ENCODE results near the gene IMPDH1. TPM values are rescaled to one million over a fixed set of nuclear protein-coding genes. Genes with fewer than 3 reads are reported as not detected.

IMPDH1 gene
- total and polyA plus RNA-seq, 2 donors (not counting 3 experiments of a cell fraction or from before 2014, with no cell fraction given), result 78.8 to 97.9 TPM

GRCh38 chr7:128379900-128380479 is 29.8 kb downstream of the IMPDH1 start:
- FAIRE-seq, result no peak
- intact Hi-C loops (cut with micrococcal nuclease), result no loop called here
- no TSS peak for BruUV-seq (replicated peaks)

GRCh38 chr7:128378637-128379036 is 31.1 kb downstream of the IMPDH1 start:
- no peaks in the 10 kb centered on the region for H3K9me1 ChIP-seq (replicated peaks; ENCODE audit: control insufficient read depth, extremely low read depth, insufficient read depth, low read length)
- no TSS peak for BruUV-seq (replicated peaks)
- no peak for DNase-seq (ENCODE audit: low read depth, low spot score)
- H3K36me3 ChIP-seq (ENCODE audit: control insufficient read depth in 2 of 2, extremely low read depth in 1 of 2, insufficient read depth in 2 of 2, low read length in 2 of 2), result no peaks in the 10 kb centered on the region
- H3K79me2 ChIP-seq (ENCODE audit: control insufficient read depth, insufficient read depth, low read length), result no peaks in the 10 kb centered on the region
- CTCF ChIA-PET, result interaction anchor here (1.1 to 20.6 kb wide), 4 partner anchors 9 to 48 kb away, joined by 3 to 778 read pairs (median 8); partner anchors contain the start of gene RBM28
- no peak overlapping the region for H3K9ac ChIP-seq (replicated peaks; ENCODE audit: extremely low read depth, insufficient read depth, low read length)
- TF ChIP-seq JUN (IDR thresholded peaks at IDR 0.05; ENCODE audit: borderline replicate concordance, insufficient read depth, insufficient read length, low read depth) (no peak), GATA2 (IDR thresholded peaks at IDR 0.05; ENCODE audit: insufficient read depth, insufficient read length, low read depth, low read length) (no peak), POLR2AphosphoS5 (IDR thresholded peaks at IDR 0.05; ENCODE audit: insufficient read depth, low read depth, low read length) (no peak), MYC (IDR thresholded peaks at IDR 0.05; ENCODE audit: low read depth, low read length) (no peak), FOS (IDR thresholded peaks at IDR 0.05; ENCODE audit: borderline replicate concordance, insufficient read depth, low read length) (no peak), EZH2 (IDR thresholded peaks at IDR 0.05; ENCODE audit: borderline replicate concordance, low read depth, low read length, severe bottlenecking) (no peak), POLR2A (IDR thresholded peaks at IDR 0.05; ENCODE audit: low read depth, low read length) (no peak)
- TF ChIP-seq, protein P1, sequence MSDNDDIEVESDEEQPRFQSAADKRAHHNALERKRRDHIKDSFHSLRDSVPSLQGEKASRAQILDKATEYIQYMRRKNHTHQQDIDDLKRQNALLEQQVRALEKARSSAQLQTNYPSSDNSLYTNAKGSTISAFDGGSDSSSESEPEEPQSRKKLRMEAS (IDR thresholded peaks at IDR 0.05; ENCODE audit: insufficient read depth, insufficient read length), result no peak
- TF ChIP-seq, protein P2, sequence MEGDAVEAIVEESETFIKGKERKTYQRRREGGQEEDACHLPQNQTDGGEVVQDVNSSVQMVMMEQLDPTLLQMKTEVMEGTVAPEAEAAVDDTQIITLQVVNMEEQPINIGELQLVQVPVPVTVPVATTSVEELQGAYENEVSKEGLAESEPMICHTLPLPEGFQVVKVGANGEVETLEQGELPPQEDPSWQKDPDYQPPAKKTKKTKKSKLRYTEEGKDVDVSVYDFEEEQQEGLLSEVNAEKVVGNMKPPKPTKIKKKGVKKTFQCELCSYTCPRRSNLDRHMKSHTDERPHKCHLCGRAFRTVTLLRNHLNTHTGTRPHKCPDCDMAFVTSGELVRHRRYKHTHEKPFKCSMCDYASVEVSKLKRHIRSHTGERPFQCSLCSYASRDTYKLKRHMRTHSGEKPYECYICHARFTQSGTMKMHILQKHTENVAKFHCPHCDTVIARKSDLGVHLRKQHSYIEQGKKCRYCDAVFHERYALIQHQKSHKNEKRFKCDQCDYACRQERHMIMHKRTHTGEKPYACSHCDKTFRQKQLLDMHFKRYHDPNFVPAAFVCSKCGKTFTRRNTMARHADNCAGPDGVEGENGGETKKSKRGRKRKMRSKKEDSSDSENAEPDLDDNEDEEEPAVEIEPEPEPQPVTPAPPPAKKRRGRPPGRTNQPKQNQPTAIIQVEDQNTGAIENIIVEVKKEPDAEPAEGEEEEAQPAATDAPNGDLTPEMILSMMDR (IDR thresholded peaks at IDR 0.05; ENCODE audit: extremely low read depth in 1 of 2, insufficient read depth in 1 of 2, low read depth in 1 of 2, low read length in 2 of 2), result no peak
- H2AFZ ChIP-seq (ENCODE audit: low read depth, low read length), result no peak overlapping the region
- POLR2A ChIA-PET, result no interaction called here
- intact Hi-C loops (cut with micrococcal nuclease), result no loop called here
- dilution Hi-C loops (cut with MboI; ENCODE audit: extremely low pct_ligation_motif_present, low sequenced_read_pairs), result no loop called here
- H3K27ac ChIP-seq (ENCODE audit: insufficient read depth, low read depth, low read length), result no peak overlapping the region
- H3K4me1 ChIP-seq (ENCODE audit: control insufficient read depth, extremely low read depth, insufficient read depth, low read length), result no peaks in the 10 kb centered on the region
- H4K20me1 ChIP-seq (replicated peaks; ENCODE audit: control insufficient read depth, extremely low read depth, insufficient read depth, low read length), result no peaks in the 10 kb centered on the region
- no peaks in the 10 kb centered on the region for H3K9me3 ChIP-seq (replicated peaks; ENCODE audit: control insufficient read depth, insufficient read depth, low read length)
- no peak overlapping the region for H3K4me2 ChIP-seq (ENCODE audit: insufficient read depth, low read length)
- no peak for FAIRE-seq
- H3K4me3 ChIP-seq (replicated peaks in 1 of 3; ENCODE audit: insufficient read depth in 1 of 3, low read depth in 1 of 3, low read length in 3 of 3), result no peak overlapping the region
- peaks cover 0 to 8% of the 10 kb centered on the region in 2 experiments for H3K27me3 ChIP-seq (ENCODE audit: control insufficient read depth in 2 of 2, insufficient read depth in 2 of 2, low read length in 2 of 2)

More at GRCh38 chr7:128379900-128380479, 29.8 kb downstream of the IMPDH1 start:
- POLR2A ChIA-PET, result no interaction called here
- CTCF ChIA-PET, result interaction anchor here (1.1 to 20.6 kb wide), 3 partner anchors 18 to 47 kb away, joined by 4 to 778 read pairs (median 4); partner anchors contain the start of gene RBM28
- Histone ChIP-seq H3K4me2 (ENCODE audit: insufficient read depth, low read length) (no peak overlapping the region), H3K4me1 (ENCODE audit: control insufficient read depth, extremely low read depth, insufficient read depth, low read length) (no peaks in the 10 kb centered on the region), H3K9me3 (replicated peaks; ENCODE audit: control insufficient read depth, insufficient read depth, low read length) (no peaks in the 10 kb centered on the region), H3K27me3 (ENCODE audit: control insufficient read depth in 2 of 2, insufficient read depth in 2 of 2, low read length in 2 of 2) (no peaks in the 10 kb centered on the region), H4K20me1 (replicated peaks; ENCODE audit: control insufficient read depth, extremely low read depth, insufficient read depth, low read length) (no peaks in the 10 kb centered on the region), H3K9ac (replicated peaks; ENCODE audit: extremely low read depth, insufficient read depth, low read length) (no peak overlapping the region), H2AFZ (ENCODE audit: low read depth, low read length) (no peak overlapping the region), H3K79me2 (ENCODE audit: control insufficient read depth, insufficient read depth, low read length) (no peaks in the 10 kb centered on the region), H3K36me3 (ENCODE audit: control insufficient read depth in 2 of 2, extremely low read depth in 1 of 2, insufficient read depth in 2 of 2, low read length in 2 of 2) (no peaks in the 10 kb centered on the region), H3K9me1 (replicated peaks; ENCODE audit: control insufficient read depth, extremely low read depth, insufficient read depth, low read length) (no peaks in the 10 kb centered on the region), H3K27ac (ENCODE audit: insufficient read depth, low read depth, low read length) (no peak overlapping the region), H3K4me3 (replicated peaks in 1 of 3; ENCODE audit: insufficient read depth in 1 of 3, low read depth in 1 of 3, low read length in 3 of 3) (no peak overlapping the region)
- no peak for DNase-seq (ENCODE audit: low read depth, low spot score)
- dilution Hi-C loops (cut with MboI; ENCODE audit: extremely low pct_ligation_motif_present, low sequenced_read_pairs), result no loop called here
- TF ChIP-seq, protein P1 (IDR thresholded peaks at IDR 0.05; ENCODE audit: insufficient read depth, insufficient read length), result no peak
- no peak for TF ChIP-seq EZH2 (IDR thresholded peaks at IDR 0.05; ENCODE audit: borderline replicate concordance, low read depth, low read length, severe bottlenecking)
